ENCODE results near the gene TAMALIN.

TAMALIN gene

GRCh38 chr12:52037248-52037861 is 30.6 kb downstream of the TAMALIN start:
- peak; percentile 31 for DNase-seq (ENCODE audit: low read depth)

- no peak for DNase-seq (ENCODE audit: low read depth)
Observed at GRCh38 chr12:52038447-52038846, 31.7 kb downstream of the TAMALIN start.

GRCh38 chr12:52041035-52041434 is 34.3 kb downstream of the TAMALIN start:
- no peak for DNase-seq (ENCODE audit: low read depth)

GRCh38 chr12:52041695-52042123 is 35.0 kb downstream of the TAMALIN start:
- peak; percentile 41 for DNase-seq (ENCODE audit: low read depth)

GRCh38 chr12:52042706-52043385 is 36.1 kb downstream of the TAMALIN start:
- no peak for DNase-seq (ENCODE audit: low read depth)

GRCh38 chr12:52043386-52044212 is 36.9 kb downstream of the TAMALIN start:
- DNase-seq (ENCODE audit: low read depth): no peak

- no peak for DNase-seq (ENCODE audit: low read depth)
Observed at GRCh38 chr12:52044292-52044983, 37.7 kb downstream of the TAMALIN start.

GRCh38 chr12:52045794-52046199 is 39.1 kb downstream of the TAMALIN start:
- no peak for DNase-seq (ENCODE audit: low read depth)

GRCh38 chr12:52046859-52047258 is 40.1 kb downstream of the TAMALIN start:
- no peak for DNase-seq (ENCODE audit: low read depth)

GRCh38 chr12:52049286-52049685 is 42.5 kb downstream of the TAMALIN start:
- DNase-seq (ENCODE audit: low read depth): no peak

GRCh38 chr12:52049688-52050087 is 42.9 kb downstream of the TAMALIN start:
- DNase-seq (ENCODE audit: low read depth): no peak

GRCh38 chr12:52050116-52050757 is 43.5 kb downstream of the TAMALIN start:
- no peak for DNase-seq (ENCODE audit: low read depth)

GRCh38 chr12:52050758-52051541 is 44.2 kb downstream of the TAMALIN start, which contains the start of gene NR4A1:
NR4A1 (plus strand) TSS chr12:52051442; CDS start chr12:52054329, 2,887 bp downstream.
- DNase-seq (ENCODE audit: low read depth): peak; percentile 100

- no peak for DNase-seq (ENCODE audit: low read depth)
Observed at GRCh38 chr12:52052468-52053186, 45.9 kb downstream of the TAMALIN start.

- DNase-seq (ENCODE audit: low read depth): no peak
Observed at GRCh38 chr12:52053536-52054209, 46.9 kb downstream of the TAMALIN start.

GRCh38 chr12:52054231-52054832 is 47.6 kb downstream of the TAMALIN start:
- DNase-seq (ENCODE audit: low read depth): no peak

- DNase-seq (ENCODE audit: low read depth): no peak
Observed at GRCh38 chr12:52054833-52055730, 48.3 kb downstream of the TAMALIN start.

Measured in stimulated activated CD8-positive, alpha-beta memory T cell treated with anti-CD3 and anti-CD28 coated beads, Interleukin-12 subunit alpha, Interleukin-12 subunit beta, amount 100 ng/mL, for 4 hours (primary cell).